Choroid plexus epithelial cell (primary cell): ENCODE measurements around the gene NDUFS1.
"Not testable (repeated sequence)": the region's sequence is repeated elsewhere in the genome, so short reads cannot be mapped to it uniquely, and the experiment has no call there.

Source experiments
- DNase-seq: peaks from one replicate; pipeline ENCODE4 v3.0.0-alpha.2; 2010; ENCODE audit warnings: low read depth
- H3K4me3 ChIP-seq: 2 replicates; pipeline ENCODE4 v1.5.1; 2011; ENCODE audit warnings: low read depth, mild to moderate bottlenecking, control low read depth, low read length, moderate library complexity
- CTCF ChIP-seq: conservative IDR thresholded peaks from 2 replicates; pipeline ENCODE4 v1.5.1; 2011; ENCODE audit warnings: low read depth, mild to moderate bottlenecking, control low read depth, inconsistent platforms, low read length, moderate library complexity

The NDUFS1 gene

DNA sequence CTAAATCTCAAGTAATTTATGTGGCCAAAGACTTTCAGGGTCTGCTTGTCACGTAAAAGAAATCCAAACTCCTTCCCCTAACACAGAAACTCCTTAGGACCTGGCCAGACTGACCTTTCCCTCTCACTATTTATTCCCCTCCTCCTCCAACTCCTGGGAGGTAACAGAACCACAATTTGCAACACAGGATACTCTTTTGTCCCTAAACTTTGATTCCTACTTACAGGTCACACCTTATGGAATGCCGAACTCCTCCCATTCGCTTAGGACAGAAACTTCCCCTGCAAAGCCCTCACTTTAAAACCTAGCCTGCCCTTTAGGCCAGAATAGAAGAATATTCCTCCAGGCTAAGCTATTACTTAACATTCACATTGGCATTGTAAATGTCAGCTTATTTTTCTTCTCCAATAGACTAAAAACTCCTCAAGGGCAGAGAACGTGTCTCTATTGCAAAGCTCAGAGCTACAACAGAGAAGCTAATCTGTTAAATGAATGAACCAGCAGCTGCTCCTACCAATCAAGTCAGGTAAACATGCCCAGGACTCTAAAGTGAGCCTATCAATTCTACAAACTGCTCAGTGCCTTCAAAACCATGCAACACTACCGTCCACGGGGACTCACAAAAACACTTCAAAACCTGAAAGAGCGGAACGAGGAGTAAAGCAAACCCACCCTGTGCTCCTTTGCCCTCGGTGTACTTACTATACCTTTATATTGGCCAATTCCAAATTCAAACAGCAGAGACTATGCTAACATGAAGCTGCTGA is 79.4 kb downstream of the NDUFS1 start:
- no peak overlapping the region for H3K4me3 ChIP-seq
- no peak for TF ChIP-seq CTCF
- no peak for DNase-seq

GRCh38 chr2:206077879-206078278 is 81.4 kb downstream of the NDUFS1 start:
- DNase-seq, H3K4me3 ChIP-seq: not testable (repeated sequence)

DNA sequence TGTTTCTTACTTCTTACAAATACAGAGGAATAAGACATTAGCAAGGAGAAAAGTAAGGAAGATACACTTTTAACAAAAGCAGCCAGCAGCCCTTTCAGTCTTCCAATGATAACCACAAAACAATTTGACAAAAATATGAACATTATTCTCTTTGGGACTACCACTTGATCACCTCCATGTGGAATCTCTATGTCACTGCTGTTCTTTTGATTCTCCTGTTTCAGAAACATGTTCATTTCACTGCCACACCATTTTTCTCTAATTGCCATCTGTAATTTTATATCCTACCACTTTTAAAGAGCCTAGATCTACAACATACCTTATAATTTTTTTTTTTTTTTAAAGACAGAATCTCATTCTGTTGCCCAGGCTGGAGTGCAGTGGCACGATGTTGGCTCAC is 84.1 kb downstream of the NDUFS1 start:
- H3K4me3 ChIP-seq, result no peak overlapping the region
- DNase-seq, result no peak
- no peak for TF ChIP-seq CTCF

- no peak for TF ChIP-seq CTCF
- no peak overlapping the region for H3K4me3 ChIP-seq
Measured at GRCh38 chr2:206071807-206072206, 87.4 kb downstream of the NDUFS1 start.

DNA sequence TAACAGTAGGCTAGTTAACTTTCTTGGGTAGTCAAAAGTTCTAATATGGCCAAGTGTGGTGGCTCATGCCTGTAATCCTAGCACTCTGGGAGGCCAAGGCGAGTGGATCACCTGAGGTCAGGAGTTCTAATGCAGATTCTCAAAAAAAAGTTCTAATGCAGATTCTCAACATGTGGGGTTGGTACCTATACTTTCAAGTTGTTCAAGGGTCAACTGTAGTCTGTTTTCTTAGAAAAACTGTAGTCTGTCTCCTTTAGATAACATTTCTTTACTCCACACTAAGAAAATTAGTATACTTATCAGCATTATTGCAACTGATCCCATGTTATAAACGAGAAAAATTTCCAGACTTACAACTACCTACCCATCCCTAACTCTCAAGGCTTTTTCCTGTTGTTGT is 89.8 kb downstream of the NDUFS1 start:
- DNase-seq, result no peak
- TF ChIP-seq CTCF, result no peak

More at GRCh38 chr2:206071807-206072206, 87.4 kb downstream of the NDUFS1 start:
- DNase-seq, result no peak

GRCh38 chr2:206068207-206068606 is 91.0 kb downstream of the NDUFS1 start:
- no peak for TF ChIP-seq CTCF
- no peak for DNase-seq
- H3K4me3 ChIP-seq, result no peak overlapping the region

More for the DNA sequence above, 89.8 kb downstream of the NDUFS1 start:
- no peak overlapping the region for H3K4me3 ChIP-seq
